GM13976 (cell line): Measurements from ENCODE around the gene CFAP221.

Experiments
- DNase-seq: peaks from one replicate; pipeline ENCODE4 v3.0.0; 2012; ENCODE audit warnings: low spot score
- CTCF ChIP-seq: IDR thresholded peaks from 2 replicates; pipeline ENCODE4 v1.5.1; 2012; ENCODE audit warnings: borderline replicate concordance, mild to moderate bottlenecking; ENCODE audit not compliant: insufficient read depth; ENCODE audit errors: extremely low read depth, missing control alignments, control extremely low read depth
- in situ Hi-C: fragments of 300-500 bp; cut with MboI; formaldehyde crosslinking; loops from one replicate; pipeline ENCODE4 v1.12.0; 2022; ENCODE audit warnings: low sequenced_read_pairs, mixed read lengths, inconsistent platforms; ENCODE audit not compliant: unreplicated experiment

The CFAP221 gene

DNA sequence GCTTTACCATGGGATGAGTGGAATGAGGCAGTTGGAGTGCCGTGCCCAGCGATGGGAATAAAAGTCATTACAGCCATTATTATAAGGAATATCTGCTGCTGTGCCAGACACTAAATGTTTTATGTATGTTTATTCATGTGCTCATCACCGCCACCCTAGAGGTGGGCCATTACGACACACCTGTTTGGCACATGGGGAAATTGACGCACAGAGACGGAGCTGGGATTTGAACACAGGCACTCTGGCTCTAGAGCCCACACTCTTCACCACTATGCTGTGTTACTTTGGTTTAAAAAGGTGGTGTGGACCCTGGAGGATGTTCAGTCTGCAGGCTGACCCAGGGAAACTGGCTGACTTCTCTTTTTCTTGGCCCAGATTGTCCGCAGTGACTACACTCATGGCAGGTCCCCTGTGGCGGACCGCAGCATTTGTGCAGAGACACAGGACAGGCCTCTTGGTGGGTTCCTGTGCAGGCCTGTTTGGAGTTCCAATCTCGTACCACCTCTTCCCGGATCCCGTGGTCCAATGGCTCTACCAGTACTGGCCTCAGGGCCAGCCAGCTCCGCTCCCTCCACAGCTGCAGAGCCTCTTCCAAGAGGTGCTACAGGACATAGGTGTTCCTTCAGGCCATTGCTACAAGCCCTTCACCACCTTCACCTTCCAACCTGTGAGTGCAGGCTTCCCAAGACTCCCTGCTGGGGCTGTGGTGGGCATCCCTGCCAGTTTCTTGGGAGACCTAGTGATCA lies 136.4 kb downstream of the CFAP221 start:
- no peak for TF ChIP-seq CTCF
- DNase-seq, result no peak
- in situ Hi-C loops, result no loop called here

GRCh38 chr2:119681203-119681867 lies 137.1 kb downstream of the CFAP221 start:
- DNase-seq, result no peak
- in situ Hi-C loops, result no loop called here
- no peak for TF ChIP-seq CTCF

- no peak for DNase-seq
- in situ Hi-C loops, result no loop called here
- TF ChIP-seq CTCF, result no peak
Observed at GRCh38 chr2:119681868-119682220, 137.6 kb downstream of the CFAP221 start.

DNA sequence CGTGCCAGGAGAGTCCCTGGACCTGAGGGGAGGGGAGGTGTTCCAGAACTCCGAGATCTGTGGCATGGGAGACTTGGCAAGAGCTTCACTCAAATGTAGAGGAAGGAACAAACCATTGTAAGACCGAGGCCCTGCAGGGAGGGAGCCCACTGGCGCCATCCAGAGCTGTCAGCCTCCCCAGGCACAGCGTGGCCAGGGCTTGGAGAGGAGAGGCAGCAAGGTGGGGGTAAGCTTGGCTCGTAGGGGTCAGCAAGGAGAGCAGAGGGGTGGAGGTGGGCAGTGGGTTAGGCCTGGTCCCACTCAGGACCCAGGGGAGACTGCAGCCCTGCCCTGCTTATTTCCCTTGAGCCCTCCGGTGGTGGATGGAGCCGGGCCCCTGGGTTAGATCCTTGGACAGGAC lies 138.3 kb downstream of the CFAP221 start:
- TF ChIP-seq CTCF, result no peak
- in situ Hi-C loops, result no loop called here

GRCh38 chr2:119683074-119683712 lies 138.9 kb downstream of the CFAP221 start:
- in situ Hi-C loops, result no loop called here
- TF ChIP-seq CTCF, result no peak
- DNase-seq, result no peak

More for the DNA sequence above, 138.3 kb downstream of the CFAP221 start:
- no peak for DNase-seq

- no peak for DNase-seq
- in situ Hi-C loops, result no loop called here
- TF ChIP-seq CTCF, result no peak
Observed at GRCh38 chr2:119683713-119684443, 139.6 kb downstream of the CFAP221 start.
